Measurements from ENCODE around the gene PNLIPRP3. TPM values are rescaled to one million over a fixed set of nuclear protein-coding genes. Genes with fewer than 3 reads are reported as not detected.

The PNLIPRP3 gene
- total and polyA plus RNA-seq, 2 of the 8 experiments (the other 6 are each of a cell fraction or from before 2014, with no cell fraction given) = not detected

DNA sequence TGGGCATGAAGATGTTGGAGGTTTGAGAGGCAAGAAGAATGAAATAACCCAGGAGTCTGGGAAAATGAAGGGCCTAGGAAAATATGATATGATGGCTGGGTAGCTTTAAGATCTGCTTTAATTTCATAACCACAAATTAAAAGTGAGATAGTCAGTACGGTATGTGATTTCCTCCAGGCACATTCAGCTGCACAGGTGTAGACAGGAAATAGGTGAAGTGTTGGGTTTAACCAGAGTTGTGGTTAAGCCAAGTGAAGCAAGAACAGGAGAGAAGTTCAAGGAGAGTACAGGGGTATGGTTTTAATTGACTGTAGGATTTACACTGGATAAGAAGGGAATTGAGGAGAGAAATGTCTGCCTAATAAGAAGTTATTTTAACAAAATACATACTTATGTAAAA lies 2.6 kb downstream of the PNLIPRP3 start:
- CTCF ChIA-PET (ENCODE audit: partially characterized antibody) = interaction anchor here (1.6 kb wide), 1 partner anchor 14 kb away, joined by 3 read pairs; no protein-coding TSS in a partner anchor
- H3K27me3 ChIP-seq (replicated peaks in 1 of 4; ENCODE audit: control insufficient read depth in 3 of 4, extremely low read depth in 1 of 4, insufficient read depth in 3 of 4, low read length in 3 of 4) = no peaks in the 10 kb centered on the region
- H3K56ac ChIP-seq (replicated peaks; ENCODE audit: insufficient read length, low read depth, low read length) = no peak overlapping the region
- no peaks in the 10 kb centered on the region for H4K20me1 ChIP-seq (replicated peaks in 1 of 2; ENCODE audit: control insufficient read depth in 1 of 2, insufficient read depth in 2 of 2, low read length in 2 of 2)
- no peak overlapping the region for H2AFZ ChIP-seq (ENCODE audit: low read length)
- no peaks in the 10 kb centered on the region for H3K9me3 ChIP-seq (ENCODE audit: insufficient read depth in 2 of 2, low read depth in 1 of 2, low read length in 1 of 2)
- no peak overlapping the region for H2BK120ac ChIP-seq (replicated peaks; ENCODE audit: low read depth, low read length)
- no peak for TF ChIP-seq KDM4A (IDR thresholded peaks at IDR 0.05; ENCODE audit: low read depth, low read length, severe bottlenecking)
- TF ChIP-seq JUND (IDR thresholded peaks at IDR 0.05; ENCODE audit: low read length) = no peak
- no peak for TF ChIP-seq E2F6 (IDR thresholded peaks at IDR 0.05)
- no peak for TF ChIP-seq NRF1 (IDR thresholded peaks at IDR 0.05; ENCODE audit: low read depth, low read length)
- no peak overlapping the region for H3K27ac ChIP-seq (ENCODE audit: low read depth, low read length)
- no peaks in the 10 kb centered on the region for H3K79me1 ChIP-seq (ENCODE audit: low read depth, low read length)
- no peak overlapping the region for H3K23ac ChIP-seq (ENCODE audit: insufficient read length)
- no peaks in the 10 kb centered on the region for H3K4me1 ChIP-seq (replicated peaks in 1 of 4; ENCODE audit: control insufficient read depth in 3 of 4, insufficient read depth in 4 of 4, low read length in 3 of 4)
- H3K14ac ChIP-seq (ENCODE audit: insufficient read length) = no peak overlapping the region
- no peak overlapping the region for H2BK15ac ChIP-seq (ENCODE audit: low read length)
- POLR2A ChIA-PET (ENCODE audit: partially characterized antibody) = no interaction called here
- DNase-seq (ENCODE audit: low read depth in 1 of 2, low spot score in 2 of 2) = no peak
- FAIRE-seq = no peak
- H3K9ac ChIP-seq (replicated peaks in 1 of 4; ENCODE audit: extremely low read depth in 1 of 4, low read depth in 3 of 4, low read length in 3 of 4) = no peak overlapping the region
- H2BK5ac ChIP-seq (ENCODE audit: low read depth, low read length) = no peak overlapping the region
- H3K4me2 ChIP-seq (ENCODE audit: insufficient read depth in 1 of 2, low read depth in 2 of 2, low read length in 2 of 2) = no peak overlapping the region
- H3K4me3 ChIP-seq (ENCODE audit: extremely low read depth in 1 of 4, insufficient read depth in 2 of 4, low read depth in 3 of 4, low read length in 4 of 4) = no peak overlapping the region
- H2AK5ac ChIP-seq (ENCODE audit: low read depth, low read length) = no peak overlapping the region
- H3K18ac ChIP-seq (ENCODE audit: extremely low read depth, low read length) = no peak overlapping the region
- no peak overlapping the region for H4K5ac ChIP-seq (ENCODE audit: insufficient read length, low read depth, low read length)
- no peak overlapping the region for H2BK20ac ChIP-seq (ENCODE audit: low read length)
- 94% methylated on average over 1 of the region's 1 CpG; no CpG with 5 or more reads in 1 of the 2 experiments for WGBS, 2 experiments (ENCODE audit: extremely low coverage in 1 of 2, insufficient coverage in 1 of 2, insufficient read length in 1 of 2, insufficient replicate concordance in 2 of 2, low coverage in 1 of 2, low lambda C conversion rate in 2 of 2, missing lambda C conversion rate in 1 of 2)
- H3K79me2 ChIP-seq (ENCODE audit: control insufficient read depth in 1 of 2, insufficient read depth in 2 of 2, low read length in 2 of 2) = no peaks in the 10 kb centered on the region
- no peaks in the 10 kb centered on the region; a peak in 2 of 8 replicates for H3K36me3 ChIP-seq (ENCODE audit: control insufficient read depth in 2 of 4, insufficient read depth in 4 of 4, low read length in 3 of 4)
- H3K4ac ChIP-seq (replicated peaks; ENCODE audit: insufficient read length, low read depth, low read length) = no peak overlapping the region
- no peak overlapping the region for H2BK12ac ChIP-seq (ENCODE audit: low read depth, low read length)
- H3K23me2 ChIP-seq (ENCODE audit: low read depth, low read length) = no peaks in the 10 kb centered on the region
- no peak overlapping the region for H4K8ac ChIP-seq (ENCODE audit: extremely low read depth, insufficient read depth, low read length)
- no peak overlapping the region for H4K91ac ChIP-seq (replicated peaks; ENCODE audit: insufficient read length, low read length)
